Natural killer cell (primary cell): ENCODE data around the gene REV1. TPM values are rescaled to one million over a fixed set of nuclear protein-coding genes. Genes with fewer than 3 reads are reported as not detected.

Source experiments
- ATAC-seq, 3 donors: fragments of 150-1000 bp in 2 of 3; fragments of 200-7000 bp in 1 of 3; cut with Tn5 transposase; 1 replicate in 1 of 3; 2 replicates in 2 of 3; pipeline ENCODE4 v1.10.0; 2021; ENCODE audit warnings: mild to moderate bottlenecking in 2 of 3, moderate library complexity in 2 of 3
- DNase-seq, 2 donors: peaks; one replicate each; pipeline versions ENCODE4 v3.0.0 to v3.0.0-alpha.2; 2013 to 2021; ENCODE audit warnings: mixed read lengths in 1 of 2
- H3K27ac ChIP-seq: one replicate; pipeline ENCODE4 v1.5.1; 2013; ENCODE audit warnings: mild to moderate bottlenecking, low read length
- H3K27me3 ChIP-seq: one replicate; pipeline ENCODE4 v1.6.1; 2013; ENCODE audit warnings: low read length; ENCODE audit not compliant: control insufficient read depth, insufficient read depth
- H3K36me3 ChIP-seq: one replicate; pipeline ENCODE4 v1.6.1; 2013; ENCODE audit warnings: low read length; ENCODE audit not compliant: control insufficient read depth, insufficient read depth
- H3K4me1 ChIP-seq: one replicate; pipeline ENCODE4 v1.6.1; 2013; ENCODE audit warnings: low read length; ENCODE audit not compliant: control insufficient read depth, insufficient read depth
- H3K4me3 ChIP-seq: one replicate; pipeline ENCODE4 v1.5.1; 2013; ENCODE audit warnings: low read length
- H3K9me3 ChIP-seq: one replicate; pipeline ENCODE4 v1.6.1; 2013; ENCODE audit warnings: low read length; ENCODE audit not compliant: control insufficient read depth, insufficient read depth
- H3K27ac Mint-ChIP-seq, 2 donors: one replicate each; pipeline ENCODE4 v1.8.0; 2022; ENCODE audit warnings: mild to moderate bottlenecking in 2 of 2, mixed read lengths in 2 of 2, moderate library complexity in 1 of 2
- H3K27me3 Mint-ChIP-seq, 2 donors: one replicate each; pipeline ENCODE4 v1.8.0; 2022; ENCODE audit warnings: low read depth in 2 of 2, mixed read lengths in 2 of 2
- H3K36me3 Mint-ChIP-seq: one replicate; pipeline ENCODE4 v1.8.0; 2022; ENCODE audit warnings: mixed read lengths
- H3K4me1 Mint-ChIP-seq, 2 donors: one replicate each; pipeline ENCODE4 v1.8.0; 2022; ENCODE audit warnings: mixed read lengths in 2 of 2
- H3K4me3 Mint-ChIP-seq: one replicate; pipeline ENCODE4 v1.8.0; 2022; ENCODE audit warnings: mild to moderate bottlenecking, moderate library complexity, mixed read lengths
- H3K9me3 Mint-ChIP-seq, 2 donors: one replicate each; pipeline ENCODE4 v1.8.0; 2022; ENCODE audit warnings: mixed read lengths in 2 of 2
- WGBS: methylation state at CpG from one replicate; pipeline ENCODE4 v1.1.7; 2013; ENCODE audit warnings: missing lambda C conversion rate; ENCODE audit not compliant: insufficient coverage; 5-methylcytosine and 5-hydroxymethylcytosine counted together
- intact Hi-C: fragments of 100-400 bp; cut with micrococcal nuclease; formaldehyde crosslinking; loops from one replicate; pipeline ENCODE4 v1.14.2; 2022
- total RNA-seq, 4 donors: library from RNA; stranded (reverse); fragments of 120-200 nt in 1 of 4; gene quantifications; one replicate each; pipeline versions ENCODE4 v1.2.3 to v1.2.4, GENCODE V29; 2013 to 2022
- TF ChIP-seq, protein P1 (sequence below): fragments of 200-600 bp; IDR thresholded peaks from one replicate; pipeline ENCODE4 v1.8.0; 2022; ENCODE audit warnings: antibody characterized with exemption

The REV1 gene
- total RNA-seq, 3 donors from 2014 or later (not counting 1 experiment from before 2014, with no cell fraction given), result 34.7 to 49.1 (median 38.5) TPM

DNA sequence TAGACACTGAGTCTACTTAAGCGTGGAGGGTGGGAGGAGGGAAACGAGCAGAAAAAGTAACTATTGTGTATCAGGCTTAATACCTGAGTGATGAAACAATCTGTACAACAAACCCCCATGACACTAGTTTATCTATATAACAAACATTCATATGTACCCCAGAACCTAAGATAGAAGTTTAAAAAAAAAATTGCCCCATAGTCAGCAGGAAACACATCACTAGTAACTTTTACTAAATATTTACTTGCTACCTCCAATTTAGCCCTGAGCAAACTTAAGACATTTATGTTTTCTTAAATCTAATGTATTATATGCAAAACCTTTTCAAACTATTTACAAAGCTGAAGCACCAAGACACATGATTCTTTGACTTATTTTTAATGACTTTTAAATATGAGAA, 5.6 kb downstream of the REV1 start:
- no peak overlapping the region for H3K27ac Mint-ChIP-seq
- peaks cover 5% of the 10 kb centered on the region for H3K4me1 ChIP-seq
- WGBS, result no CpG with 5 or more reads among the region's 2 CpGs

DNA sequence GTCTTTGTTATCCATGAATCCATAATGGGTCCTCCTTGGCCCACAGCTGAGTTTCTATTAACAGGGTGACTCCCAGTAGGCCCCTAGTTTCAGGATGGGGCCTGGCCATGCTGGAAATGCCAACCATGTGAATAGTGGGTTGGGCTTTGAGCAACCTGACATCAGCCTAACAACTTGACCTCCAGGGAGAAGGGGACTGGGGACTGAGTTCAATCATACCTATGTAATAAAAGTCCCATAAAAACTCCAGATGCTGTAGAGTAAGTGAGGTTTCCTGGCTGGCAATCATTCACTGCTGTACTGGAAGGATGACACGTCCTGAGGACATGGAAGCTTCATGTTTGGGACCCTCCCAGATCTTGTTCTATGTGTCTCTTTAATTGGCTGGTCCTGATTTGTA, 7.9 kb downstream of the REV1 start:
- Mint-ChIP-seq H3K27me3 (no peaks in the 10 kb centered on the region), H3K27ac (no peak overlapping the region)
- ATAC-seq, result no peak

More for the DNA sequence above, 5.6 kb downstream of the REV1 start:
- Mint-ChIP-seq H3K4me3 (no peak overlapping the region), H3K36me3 (peaks cover 6% of the 10 kb centered on the region), H3K27me3 (no peaks in the 10 kb centered on the region), H3K9me3 (no peaks in the 10 kb centered on the region), H3K4me1 (peaks cover 36 to 37% of the 10 kb centered on the region in 2 donors)
- Histone ChIP-seq H3K27me3 (no peaks in the 10 kb centered on the region), H3K4me3 (no peak overlapping the region), H3K36me3 (no peaks in the 10 kb centered on the region), H3K27ac (no peak overlapping the region), H3K9me3 (no peaks in the 10 kb centered on the region)
- no peak for DNase-seq
- ATAC-seq, result no peak
- TF ChIP-seq, protein P1, sequence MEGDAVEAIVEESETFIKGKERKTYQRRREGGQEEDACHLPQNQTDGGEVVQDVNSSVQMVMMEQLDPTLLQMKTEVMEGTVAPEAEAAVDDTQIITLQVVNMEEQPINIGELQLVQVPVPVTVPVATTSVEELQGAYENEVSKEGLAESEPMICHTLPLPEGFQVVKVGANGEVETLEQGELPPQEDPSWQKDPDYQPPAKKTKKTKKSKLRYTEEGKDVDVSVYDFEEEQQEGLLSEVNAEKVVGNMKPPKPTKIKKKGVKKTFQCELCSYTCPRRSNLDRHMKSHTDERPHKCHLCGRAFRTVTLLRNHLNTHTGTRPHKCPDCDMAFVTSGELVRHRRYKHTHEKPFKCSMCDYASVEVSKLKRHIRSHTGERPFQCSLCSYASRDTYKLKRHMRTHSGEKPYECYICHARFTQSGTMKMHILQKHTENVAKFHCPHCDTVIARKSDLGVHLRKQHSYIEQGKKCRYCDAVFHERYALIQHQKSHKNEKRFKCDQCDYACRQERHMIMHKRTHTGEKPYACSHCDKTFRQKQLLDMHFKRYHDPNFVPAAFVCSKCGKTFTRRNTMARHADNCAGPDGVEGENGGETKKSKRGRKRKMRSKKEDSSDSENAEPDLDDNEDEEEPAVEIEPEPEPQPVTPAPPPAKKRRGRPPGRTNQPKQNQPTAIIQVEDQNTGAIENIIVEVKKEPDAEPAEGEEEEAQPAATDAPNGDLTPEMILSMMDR, result no peak
- intact Hi-C loops, result no loop called here

DNA sequence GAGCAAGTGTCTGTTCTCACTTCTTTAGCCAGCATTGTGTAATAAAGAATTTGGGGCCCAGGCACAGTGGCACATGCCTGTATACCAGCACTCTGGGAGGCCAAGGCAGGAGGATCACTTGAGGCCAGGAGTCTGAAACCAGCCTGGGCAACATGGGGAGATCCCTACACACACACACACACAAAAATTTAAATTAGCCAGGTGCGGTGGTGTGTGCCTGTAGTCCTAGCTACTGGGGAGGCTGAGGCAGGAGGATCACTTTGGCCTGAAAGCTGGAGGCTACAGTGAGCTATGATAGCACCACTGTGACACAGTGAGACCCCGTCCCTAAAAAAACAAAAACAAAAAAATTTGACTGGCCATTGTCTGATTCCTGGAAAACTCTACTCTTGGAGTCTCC, 8.3 kb downstream of the REV1 start:
- Mint-ChIP-seq H3K9me3 (no peaks in the 10 kb centered on the region), H3K4me1 (peaks cover 25 to 34% of the 10 kb centered on the region in 2 donors), H3K36me3 (no peaks in the 10 kb centered on the region), H3K27ac (no peak overlapping the region), H3K27me3 (no peaks in the 10 kb centered on the region), H3K4me3 (no peak overlapping the region)
- WGBS, result 97% methylated on average over 2 of the region's 2 CpGs
- Histone ChIP-seq H3K27me3 (no peaks in the 10 kb centered on the region), H3K4me3 (no peak overlapping the region), H3K36me3 (no peaks in the 10 kb centered on the region), H3K9me3 (no peaks in the 10 kb centered on the region), H3K4me1 (no peaks in the 10 kb centered on the region), H3K27ac (no peak overlapping the region)
- TF ChIP-seq, protein P1, result no peak
- DNase-seq (no peak), ATAC-seq (no peak)
- intact Hi-C loops, result no loop called here

More for the DNA sequence above, 7.9 kb downstream of the REV1 start:
- H3K4me3 Mint-ChIP-seq, result no peak overlapping the region
- Histone ChIP-seq H3K36me3 (no peaks in the 10 kb centered on the region), H3K4me3 (no peak overlapping the region), H3K9me3 (no peaks in the 10 kb centered on the region), H3K27ac (no peak overlapping the region), H3K4me1 (no peaks in the 10 kb centered on the region), H3K27me3 (no peaks in the 10 kb centered on the region)
- TF ChIP-seq, protein P1, result no peak
- no peaks in the 10 kb centered on the region for H3K36me3 Mint-ChIP-seq
- H3K9me3 Mint-ChIP-seq, result no peaks in the 10 kb centered on the region
- intact Hi-C loops, result no loop called here
- DNase-seq, result no peak
- peaks cover 29 to 36% of the 10 kb centered on the region in 2 donors for H3K4me1 Mint-ChIP-seq
- WGBS, result 83% methylated on average over 1 of the region's 1 CpG

DNA sequence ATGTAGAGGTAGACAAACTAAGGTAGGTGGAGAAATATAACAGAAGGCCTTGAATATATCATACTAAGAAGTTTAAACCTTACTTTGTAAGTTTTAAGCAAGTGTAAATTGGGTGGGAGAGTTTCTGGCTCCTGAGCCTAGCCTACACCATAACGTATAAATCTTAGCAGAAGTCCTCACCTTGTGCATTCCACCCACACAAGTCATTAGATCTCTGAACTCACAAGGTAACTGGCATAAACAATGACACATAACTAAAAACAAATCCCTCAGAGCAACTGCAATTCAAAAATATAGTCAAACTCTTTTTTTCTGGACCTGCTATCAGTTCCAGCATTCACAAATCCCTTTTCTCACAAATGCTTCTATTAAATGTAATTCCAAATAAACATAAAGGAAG, 9.4 kb downstream of the REV1 start:
- DNase-seq (no peak), ATAC-seq (no peak)
- Histone ChIP-seq H3K4me3 (no peak overlapping the region), H3K36me3 (no peaks in the 10 kb centered on the region), H3K9me3 (no peaks in the 10 kb centered on the region), H3K4me1 (no peaks in the 10 kb centered on the region), H3K27me3 (no peaks in the 10 kb centered on the region), H3K27ac (no peak overlapping the region)
- 58% methylated on average over 1 of the region's 1 CpG for WGBS
- intact Hi-C loops, result no loop called here
- Mint-ChIP-seq H3K4me3 (no peak overlapping the region), H3K4me1 (peaks cover 20 to 30% of the 10 kb centered on the region in 2 donors), H3K36me3 (no peaks in the 10 kb centered on the region), H3K27me3 (no peaks in the 10 kb centered on the region), H3K9me3 (no peaks in the 10 kb centered on the region), H3K27ac (no peak overlapping the region)
- TF ChIP-seq, protein P1, result no peak
